ENCODE data around the gene MEX3C.

DNA sequence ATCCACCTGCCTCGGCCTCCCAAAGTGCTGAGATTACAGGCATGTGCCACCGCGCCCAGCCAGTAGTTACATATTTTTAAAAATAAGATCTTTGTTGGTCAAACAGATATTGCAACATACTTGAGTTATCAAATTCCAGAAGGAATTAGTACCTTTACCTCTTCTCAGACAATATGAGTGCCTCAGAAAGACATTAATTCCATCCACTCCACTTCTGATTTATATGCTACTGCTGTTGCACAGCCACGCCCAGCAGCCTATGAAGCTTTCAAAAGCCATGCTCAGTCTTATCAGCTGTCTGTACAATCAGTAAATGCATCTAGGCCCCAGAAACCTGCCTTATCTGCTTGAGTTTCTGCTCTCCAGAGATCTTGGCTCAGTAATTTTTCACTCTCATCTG is 47.8 kb downstream of the MEX3C start:
- TF ChIP-seq POLR2AphosphoS5 (IDR thresholded peaks at IDR 0.05; ENCODE audit: low read depth, low read length): no peak
- TF ChIP-seq, protein P1, sequence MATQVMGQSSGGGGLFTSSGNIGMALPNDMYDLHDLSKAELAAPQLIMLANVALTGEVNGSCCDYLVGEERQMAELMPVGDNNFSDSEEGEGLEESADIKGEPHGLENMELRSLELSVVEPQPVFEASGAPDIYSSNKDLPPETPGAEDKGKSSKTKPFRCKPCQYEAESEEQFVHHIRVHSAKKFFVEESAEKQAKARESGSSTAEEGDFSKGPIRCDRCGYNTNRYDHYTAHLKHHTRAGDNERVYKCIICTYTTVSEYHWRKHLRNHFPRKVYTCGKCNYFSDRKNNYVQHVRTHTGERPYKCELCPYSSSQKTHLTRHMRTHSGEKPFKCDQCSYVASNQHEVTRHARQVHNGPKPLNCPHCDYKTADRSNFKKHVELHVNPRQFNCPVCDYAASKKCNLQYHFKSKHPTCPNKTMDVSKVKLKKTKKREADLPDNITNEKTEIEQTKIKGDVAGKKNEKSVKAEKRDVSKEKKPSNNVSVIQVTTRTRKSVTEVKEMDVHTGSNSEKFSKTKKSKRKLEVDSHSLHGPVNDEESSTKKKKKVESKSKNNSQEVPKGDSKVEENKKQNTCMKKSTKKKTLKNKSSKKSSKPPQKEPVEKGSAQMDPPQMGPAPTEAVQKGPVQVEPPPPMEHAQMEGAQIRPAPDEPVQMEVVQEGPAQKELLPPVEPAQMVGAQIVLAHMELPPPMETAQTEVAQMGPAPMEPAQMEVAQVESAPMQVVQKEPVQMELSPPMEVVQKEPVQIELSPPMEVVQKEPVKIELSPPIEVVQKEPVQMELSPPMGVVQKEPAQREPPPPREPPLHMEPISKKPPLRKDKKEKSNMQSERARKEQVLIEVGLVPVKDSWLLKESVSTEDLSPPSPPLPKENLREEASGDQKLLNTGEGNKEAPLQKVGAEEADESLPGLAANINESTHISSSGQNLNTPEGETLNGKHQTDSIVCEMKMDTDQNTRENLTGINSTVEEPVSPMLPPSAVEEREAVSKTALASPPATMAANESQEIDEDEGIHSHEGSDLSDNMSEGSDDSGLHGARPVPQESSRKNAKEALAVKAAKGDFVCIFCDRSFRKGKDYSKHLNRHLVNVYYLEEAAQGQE (IDR thresholded peaks at IDR 0.05; ENCODE audit: insufficient read depth in 1 of 2, low read depth in 2 of 2, low read length in 2 of 2): no peak
